OCI-LY7 (cell line): Measurements from ENCODE around the gene PCDHGA6. TPM values are rescaled to one million over a fixed set of nuclear protein-coding genes. Genes with fewer than 3 reads are reported as not detected.
"Not testable (repeated sequence)": the region's sequence is repeated elsewhere in the genome, so short reads cannot be mapped to it uniquely, and the experiment has no call there.

Experiments used
- BruUV-seq: library from RNA; stranded (reverse); fragments of 400-500 nt; replicated peaks from 2 replicates; lab custom pipeline; 2021; lab: Mats Ljungman, UMichigan
- CTCF ChIA-PET: fragments of 300-600 bp; sonication (Branson Sonifier 250); formaldehyde crosslinking; loops from one replicate; lab custom pipeline; 2022; ENCODE audit warnings: antibody characterized with exemption; ENCODE audit not compliant: unreplicated experiment; lab: Charles Lee
- POLR2A ChIA-PET: fragments of 300-600 bp; sonication (Branson Sonifier 250); formaldehyde crosslinking; loops from one replicate; lab custom pipeline; 2022; ENCODE audit warnings: antibody characterized with exemption; lab: Charles Lee
- DNase-seq: peaks from one replicate; pipeline ENCODE4 v3.0.0-alpha.2; 2015; ENCODE audit warnings: low spot score
- H2AFZ ChIP-seq: fragments of 200-600 bp; sonication (generic), shearing (Covaris generic); 2 replicates; pipeline ENCODE4 v1.6.1; 2014; ENCODE audit warnings: mild to moderate bottlenecking, antibody characterized with exemption, low read length, moderate library complexity
- H3K27ac ChIP-seq: fragments of 200-600 bp; sonication (generic); 2 replicates; pipeline ENCODE4 v1.5.1; 2014; ENCODE audit warnings: mixed run types, low read depth, mild to moderate bottlenecking, moderate library complexity, low read length, inconsistent platforms; ENCODE audit not compliant: poor library complexity, severe bottlenecking
- H3K36me3 ChIP-seq: fragments of 200-600 bp; sonication (generic); 2 replicates; pipeline ENCODE4 v1.6.1; 2014; ENCODE audit warnings: mild to moderate bottlenecking, antibody characterized with exemption, low read length, moderate library complexity, mixed read lengths; ENCODE audit not compliant: insufficient read depth
- H3K4me1 ChIP-seq: fragments of 200-600 bp; sonication (generic); 2 replicates; pipeline ENCODE4 v1.5.1; 2014; ENCODE audit warnings: mild to moderate bottlenecking, low read length; ENCODE audit not compliant: insufficient read depth, poor library complexity, severe bottlenecking
- H3K4me2 ChIP-seq: fragments of 200-600 bp; sonication (generic); 2 replicates; pipeline ENCODE4 v1.6.1; 2014; ENCODE audit warnings: mild to moderate bottlenecking, low read length
- H3K4me3 ChIP-seq: fragments of 200-600 bp; sonication (generic); 2 replicates; pipeline ENCODE4 v1.5.1; 2014; ENCODE audit warnings: mild to moderate bottlenecking, low read depth, low read length; ENCODE audit not compliant: poor library complexity, severe bottlenecking
- H3K79me2 ChIP-seq: fragments of 200-600 bp; sonication (generic); 2 replicates; pipeline ENCODE4 v1.6.1; 2016; ENCODE audit warnings: low read depth, mild to moderate bottlenecking, low read length, moderate library complexity, mixed read lengths; ENCODE audit not compliant: insufficient read depth
- H3K9me2 ChIP-seq: fragments of 200-600 bp; sonication (generic); 2 replicates; pipeline ENCODE4 v1.6.1; 2016; ENCODE audit warnings: mild to moderate bottlenecking, low read length, mixed read lengths; ENCODE audit not compliant: insufficient read depth
- H3K9me3 ChIP-seq: fragments of 200-600 bp; sonication (generic); 2 replicates; pipeline ENCODE4 v1.6.1; 2014; ENCODE audit warnings: mild to moderate bottlenecking, mixed run types, low read length, mixed read lengths
- H4K20me1 ChIP-seq: fragments of 200-600 bp; sonication (generic); 2 replicates; pipeline ENCODE4 v1.6.1; 2014; ENCODE audit warnings: mild to moderate bottlenecking, antibody characterized with exemption, low read length, moderate library complexity, mixed read lengths; ENCODE audit not compliant: insufficient read depth
- EZH2phosphoT487 ChIP-seq: fragments of 200-600 bp; sonication (generic); IDR thresholded peaks from 2 replicates; pipeline ENCODE4 v1.6.1; 2018; ENCODE audit warnings: low read depth, borderline replicate concordance, mild to moderate bottlenecking, mixed run types, antibody characterized with exemption, low read length, moderate library complexity, mixed read lengths
- intact Hi-C: fragments of 100-400 bp; cut with micrococcal nuclease; formaldehyde crosslinking; loops from one replicate; pipeline ENCODE4 v1.10.0; 2022; ENCODE audit not compliant: unreplicated experiment
- total RNA-seq, 2 experiments: library from RNA; depleted of rRNA in 1 of 2; stranded (reverse); fragments of >200 nt in 1 of 2; shearing (Covaris generic) in 1 of 2; gene quantifications; 2 replicates each; pipeline ENCODE4 v1.2.3, GENCODE V29; 2014 to 2022
- TF ChIP-seq, protein P1 (sequence below): fragments of 200-600 bp; sonication (generic); conservative IDR thresholded peaks from 2 replicates; pipeline ENCODE4 v1.5.1; 2014; ENCODE audit warnings: mild to moderate bottlenecking, antibody characterized with exemption, low read length, moderate library complexity, mixed read lengths

PCDHGA6 gene
- total RNA-seq, 2 experiments from 2014 or later: 5.5 to 6.3 TPM

DNA sequence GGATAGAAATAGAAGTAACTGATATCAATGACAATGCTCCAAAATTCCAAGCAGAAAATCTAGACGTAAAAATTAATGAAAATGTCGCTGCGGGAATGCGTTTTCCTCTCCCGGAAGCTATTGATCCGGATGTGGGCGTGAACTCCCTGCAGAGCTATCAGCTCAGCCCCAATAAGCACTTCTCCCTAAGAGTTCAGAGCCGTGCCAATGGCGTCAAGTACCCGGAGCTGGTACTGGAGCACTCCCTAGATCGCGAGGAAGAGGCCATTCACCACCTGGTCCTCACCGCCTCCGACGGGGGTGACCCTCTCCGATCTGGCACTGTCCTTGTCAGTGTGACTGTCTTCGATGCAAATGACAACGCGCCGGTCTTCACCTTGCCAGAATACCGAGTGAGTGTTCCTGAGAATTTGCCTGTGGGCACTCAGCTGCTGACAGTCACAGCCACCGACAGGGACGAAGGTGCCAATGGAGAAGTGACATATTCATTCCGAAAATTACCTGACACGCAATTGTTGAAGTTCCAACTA, 39.9 kb downstream of the PCDHGA6 start:
- Histone ChIP-seq H3K4me2 (peak overlapping the region; percentile 37; the same call in 1 of the 2 replicates), H3K79me2 (no peaks in the 10 kb centered on the region), H3K9me3 (no peaks in the 10 kb centered on the region), H3K36me3 (no peaks in the 10 kb centered on the region), H2AFZ (no peak overlapping the region), H3K27ac (no peak overlapping the region), H3K4me1 (no peaks in the 10 kb centered on the region), H4K20me1 (no peaks in the 10 kb centered on the region), H3K4me3 (no peak overlapping the region), H3K9me2 (no peaks in the 10 kb centered on the region)
- ChIA-PET POLR2A (interaction anchor here (0.9 to 2.2 kb wide), 2 partner anchors 63 to 150 kb away, joined by 3 to 6 read pairs; no protein-coding TSS in a partner anchor), CTCF (interaction anchor here (0.9 to 1.7 kb wide), 3 partner anchors 51 to 150 kb away, joined by 3 to 8 read pairs (median 4); no protein-coding TSS in a partner anchor)
- no TSS peak for BruUV-seq
- intact Hi-C loops: loop anchor here (5.0 kb wide), 1 partner anchor 56 kb away; the partner anchor contains the start of genes PCDHGA4 and PCDHGB2
- no peak for DNase-seq
- no peak for TF ChIP-seq EZH2phosphoT487
- TF ChIP-seq, protein P1, sequence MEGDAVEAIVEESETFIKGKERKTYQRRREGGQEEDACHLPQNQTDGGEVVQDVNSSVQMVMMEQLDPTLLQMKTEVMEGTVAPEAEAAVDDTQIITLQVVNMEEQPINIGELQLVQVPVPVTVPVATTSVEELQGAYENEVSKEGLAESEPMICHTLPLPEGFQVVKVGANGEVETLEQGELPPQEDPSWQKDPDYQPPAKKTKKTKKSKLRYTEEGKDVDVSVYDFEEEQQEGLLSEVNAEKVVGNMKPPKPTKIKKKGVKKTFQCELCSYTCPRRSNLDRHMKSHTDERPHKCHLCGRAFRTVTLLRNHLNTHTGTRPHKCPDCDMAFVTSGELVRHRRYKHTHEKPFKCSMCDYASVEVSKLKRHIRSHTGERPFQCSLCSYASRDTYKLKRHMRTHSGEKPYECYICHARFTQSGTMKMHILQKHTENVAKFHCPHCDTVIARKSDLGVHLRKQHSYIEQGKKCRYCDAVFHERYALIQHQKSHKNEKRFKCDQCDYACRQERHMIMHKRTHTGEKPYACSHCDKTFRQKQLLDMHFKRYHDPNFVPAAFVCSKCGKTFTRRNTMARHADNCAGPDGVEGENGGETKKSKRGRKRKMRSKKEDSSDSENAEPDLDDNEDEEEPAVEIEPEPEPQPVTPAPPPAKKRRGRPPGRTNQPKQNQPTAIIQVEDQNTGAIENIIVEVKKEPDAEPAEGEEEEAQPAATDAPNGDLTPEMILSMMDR: no peak

DNA sequence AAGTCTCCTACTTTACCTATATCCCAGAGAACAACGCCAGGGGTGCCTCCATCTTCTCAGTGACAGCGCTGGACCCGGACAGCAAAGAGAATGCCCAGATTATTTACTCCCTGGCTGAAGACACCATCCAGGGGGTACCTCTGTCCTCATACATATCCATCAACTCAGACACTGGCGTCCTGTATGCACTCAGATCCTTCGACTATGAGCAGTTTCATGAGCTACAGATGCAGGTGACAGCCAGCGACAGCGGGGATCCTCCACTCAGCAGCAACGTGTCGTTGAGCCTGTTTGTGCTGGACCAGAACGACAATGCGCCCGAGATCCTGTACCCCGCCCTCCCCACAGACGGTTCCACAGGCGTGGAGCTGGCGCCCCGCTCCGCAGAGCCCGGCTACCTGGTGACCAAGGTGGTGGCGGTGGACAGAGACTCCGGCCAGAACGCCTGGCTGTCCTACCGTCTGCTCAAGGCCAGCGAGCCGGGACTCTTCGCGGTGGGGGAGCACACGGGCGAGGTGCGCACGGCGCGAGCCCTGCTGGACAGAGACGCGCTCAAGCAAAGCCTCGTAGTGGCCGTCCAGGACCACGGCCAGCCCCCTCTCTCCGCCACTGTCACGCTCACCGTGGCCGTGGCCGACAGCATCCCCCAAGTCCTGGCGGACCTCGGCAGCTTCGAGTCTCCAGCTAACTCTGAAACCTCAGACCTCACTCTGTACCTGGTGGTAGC, 41.0 kb downstream of the PCDHGA6 start:
- not testable (repeated sequence) for H3K9me2 ChIP-seq, H4K20me1 ChIP-seq, H3K79me2 ChIP-seq, DNase-seq, H3K9me3 ChIP-seq, H3K36me3 ChIP-seq, H3K4me1 ChIP-seq, H3K4me3 ChIP-seq, H3K27ac ChIP-seq, BruUV-seq, H3K4me2 ChIP-seq, H2AFZ ChIP-seq
- ChIA-PET POLR2A (interaction anchor here (0.7 kb wide), 1 partner anchor 479 kb away, joined by 10 read pairs; no protein-coding TSS in a partner anchor), CTCF (interaction anchor here (1.7 kb wide), 1 partner anchor 149 kb away, joined by 8 read pairs; no protein-coding TSS in a partner anchor)
- intact Hi-C loops: loop anchor here (5.0 kb wide), 1 partner anchor 57 kb away; the partner anchor contains the start of genes PCDHGA4 and PCDHGB2

DNA sequence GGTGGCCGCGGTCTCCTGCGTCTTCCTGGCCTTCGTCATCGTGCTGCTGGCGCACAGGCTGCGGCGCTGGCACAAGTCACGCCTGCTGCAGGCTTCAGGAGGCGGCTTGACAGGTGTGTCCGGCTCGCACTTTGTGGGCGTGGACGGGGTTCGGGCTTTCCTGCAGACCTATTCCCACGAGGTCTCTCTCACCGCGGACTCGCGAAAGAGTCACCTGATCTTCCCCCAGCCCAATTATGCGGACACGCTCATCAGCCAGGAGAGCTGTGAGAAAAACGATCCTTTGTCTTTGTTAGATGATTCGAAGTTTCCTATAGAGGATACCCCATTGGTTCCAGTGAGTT, 41.6 kb downstream of the PCDHGA6 start:
- H4K20me1 ChIP-seq, DNase-seq, H2AFZ ChIP-seq, H3K27ac ChIP-seq, H3K4me1 ChIP-seq, H3K79me2 ChIP-seq, H3K9me2 ChIP-seq, BruUV-seq, intact Hi-C loops, H3K4me2 ChIP-seq, H3K36me3 ChIP-seq, CTCF ChIA-PET, H3K9me3 ChIP-seq, H3K4me3 ChIP-seq: not testable (repeated sequence)
- POLR2A ChIA-PET: interaction anchor here (0.7 kb wide), 1 partner anchor 479 kb away, joined by 10 read pairs; no protein-coding TSS in a partner anchor
